CD14-positive monocyte (primary cell): ENCODE results near the gene HTR2A. TPM values are rescaled to one million over a fixed set of nuclear protein-coding genes. Genes with fewer than 3 reads are reported as not detected.

ENCODE experiments used
- DNase-seq, 3 donors: peaks; one replicate each; pipeline ENCODE4 v3.0.0-alpha.2; 2011 to 2022
- H2AFZ ChIP-seq: 2 replicates; pipeline ENCODE4 v1.6.0; 2012; ENCODE audit warnings: mild to moderate bottlenecking, low read depth, low read length, inconsistent platforms; ENCODE audit not compliant: insufficient read depth, poor library complexity, severe bottlenecking
- H3K27ac ChIP-seq, 2 donors: 1 replicate in 1 of 2; 2 replicates in 1 of 2; pipeline ENCODE4 v1.5.1; 2012 to 2013; ENCODE audit warnings: low read length in 2 of 2, control low read depth in 1 of 2, inconsistent platforms in 1 of 2, low read depth in 1 of 2, mild to moderate bottlenecking in 1 of 2
- H3K27me3 ChIP-seq, 2 donors: one replicate each; pipeline versions ENCODE4 v1.6.0 to v1.6.1; 2011 to 2013; ENCODE audit warnings: low read length in 2 of 2; ENCODE audit not compliant: control insufficient read depth in 2 of 2, insufficient read depth in 2 of 2
- H3K36me3 ChIP-seq, 2 donors: replicated peaks in 1 of 2; 1 replicate in 1 of 2; 2 replicates in 1 of 2; pipeline versions ENCODE4 v1.5.1 to v1.6.1; 2012 to 2013; ENCODE audit warnings: low read length in 2 of 2, control low read depth in 1 of 2, inconsistent platforms in 1 of 2, mild to moderate bottlenecking in 1 of 2; ENCODE audit not compliant: insufficient read depth in 2 of 2, control insufficient read depth in 1 of 2
- H3K4me1 ChIP-seq, 2 donors: 1 replicate in 1 of 2; 2 replicates in 1 of 2; pipeline versions ENCODE4 v1.5.1 to v1.6.1; 2012 to 2013; ENCODE audit warnings: low read length in 2 of 2, control low read depth in 1 of 2, inconsistent platforms in 1 of 2, mild to moderate bottlenecking in 1 of 2, moderate library complexity in 1 of 2; ENCODE audit not compliant: insufficient read depth in 2 of 2, control insufficient read depth in 1 of 2
- H3K4me2 ChIP-seq: replicated peaks from 2 replicates; pipeline ENCODE3; 2012; ENCODE audit warnings: low read length, moderate library complexity, mild to moderate bottlenecking; ENCODE audit not compliant: poor library complexity, severe bottlenecking; ENCODE audit errors: extremely low read depth
- H3K4me3 ChIP-seq, 3 experiments: fragments of 200-600 bp in 1 of 3; sonication (generic) in 1 of 3; replicated peaks in 1 of 3; 1 replicate in 2 of 3; 2 replicates in 1 of 3; pipeline ENCODE4 v1.5.1; 2011 to 2013; ENCODE audit warnings: low read length in 3 of 3, mild to moderate bottlenecking in 3 of 3, control low read depth in 2 of 3, low read depth in 2 of 3, inconsistent platforms in 1 of 3, moderate library complexity in 1 of 3
- H3K79me2 ChIP-seq: 2 replicates; pipeline ENCODE4 v1.6.0; 2012; ENCODE audit warnings: mild to moderate bottlenecking, control low read depth, inconsistent platforms, low read length, moderate library complexity; ENCODE audit not compliant: insufficient read depth
- H3K9ac ChIP-seq: 2 replicates; pipeline ENCODE4 v1.6.0; 2017; ENCODE audit warnings: low read length, mild to moderate bottlenecking; ENCODE audit not compliant: insufficient read depth, poor library complexity, severe bottlenecking
- H3K9me3 ChIP-seq, 2 donors: replicated peaks in 1 of 2; 1 replicate in 1 of 2; 2 replicates in 1 of 2; pipeline versions ENCODE4 v1.5.1 to v1.6.1; 2012 to 2013; ENCODE audit warnings: low read length in 2 of 2, control low read depth in 1 of 2; ENCODE audit not compliant: control insufficient read depth in 1 of 2, insufficient read depth in 1 of 2
- H4K20me1 ChIP-seq: 2 replicates; pipeline ENCODE4 v1.6.0; 2012; ENCODE audit warnings: mild to moderate bottlenecking, low read length, control low read depth, moderate library complexity; ENCODE audit not compliant: insufficient read depth
- H3K27ac Mint-ChIP-seq, 7 donors: one replicate each; pipeline ENCODE4 v1.8.0; 2020; ENCODE audit warnings: mild to moderate bottlenecking in 7 of 7, mixed read lengths in 7 of 7, moderate library complexity in 6 of 7, inconsistent platforms in 2 of 7
- H3K27me3 Mint-ChIP-seq, 3 donors: one replicate each; pipeline ENCODE4 v1.8.0; 2021 to 2022; ENCODE audit warnings: low read depth in 3 of 3, mild to moderate bottlenecking in 3 of 3, mixed read lengths in 3 of 3, moderate library complexity in 3 of 3, inconsistent platforms in 1 of 3
- H3K36me3 Mint-ChIP-seq, 2 donors: one replicate each; pipeline ENCODE4 v1.8.0; 2020; ENCODE audit warnings: mixed read lengths in 2 of 2, inconsistent platforms in 1 of 2, mild to moderate bottlenecking in 1 of 2
- H3K4me1 Mint-ChIP-seq: one replicate; pipeline ENCODE4 v1.8.0; 2020; ENCODE audit warnings: mild to moderate bottlenecking, mixed read lengths
- H3K4me3 Mint-ChIP-seq, 2 donors: one replicate each; pipeline ENCODE4 v1.8.0; 2020; ENCODE audit warnings: mild to moderate bottlenecking in 2 of 2, mixed read lengths in 2 of 2, moderate library complexity in 1 of 2
- H3K9me3 Mint-ChIP-seq, 7 donors: one replicate each; pipeline ENCODE4 v1.8.0; 2020 to 2022; ENCODE audit warnings: mixed read lengths in 7 of 7, mild to moderate bottlenecking in 6 of 7, moderate library complexity in 6 of 7, inconsistent platforms in 2 of 7
- WGBS: methylation state at CpG from one replicate; pipeline ENCODE4 v1.1.5; 2013; ENCODE audit warnings: missing lambda C conversion rate; ENCODE audit not compliant: insufficient coverage; 5-methylcytosine and 5-hydroxymethylcytosine counted together
- intact Hi-C, 2 donors: fragments of 100-400 bp; cut with micrococcal nuclease; formaldehyde crosslinking; loops; one replicate each; pipeline versions ENCODE4 v1.15.0 to v1.15.1; 2023
- polyA plus RNA-seq, 3 donors: library from polyadenylated mRNA; depleted of rRNA in 1 of 3; unstranded in 2 of 3; stranded (reverse) in 1 of 3; fragments of 300-500 nt in 2 of 3; fragments of >200 nt in 1 of 3; fragmentation: Illumina TruSeq in 2 of 3; gene quantifications; 1 replicate in 2 of 3; 2 replicates in 1 of 3; pipeline ENCODE4 v1.2.3, GENCODE V29; 2012 to 2021
- TF ChIP-seq, protein P1 (sequence below): fragments of 200-600 bp; IDR thresholded peaks from one replicate; pipeline ENCODE4 v1.8.0; 2022; ENCODE audit warnings: antibody characterized with exemption, mild to moderate bottlenecking

HTR2A gene
- polyA plus RNA-seq, 3 donors: not detected

DNA sequence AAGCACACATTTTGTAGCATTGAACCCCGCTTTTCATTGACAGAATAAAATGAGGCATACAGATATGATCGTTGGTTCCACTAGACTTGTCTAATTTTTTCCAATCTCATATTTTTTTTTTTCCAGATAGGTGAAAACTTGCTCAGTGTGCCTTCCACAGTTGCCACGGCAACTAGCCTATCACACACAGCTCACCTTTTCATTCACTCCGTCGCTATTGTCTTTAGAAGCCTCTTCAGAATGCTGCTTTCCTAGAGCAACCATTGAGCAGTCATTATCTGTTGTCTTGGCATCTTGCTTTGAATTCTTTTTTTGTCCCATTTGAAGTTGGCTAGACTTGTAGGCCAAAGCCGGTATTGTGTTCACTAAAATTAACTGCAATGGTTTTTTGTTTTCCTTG is 62.2 kb downstream of the HTR2A start:
- H3K27me3 Mint-ChIP-seq: no peaks in the 10 kb centered on the region
- H3K4me3 Mint-ChIP-seq: no peak overlapping the region
- Histone ChIP-seq H3K79me2 (no peaks in the 10 kb centered on the region), H4K20me1 (no peaks in the 10 kb centered on the region), H3K36me3 (no peaks in the 10 kb centered on the region), H3K9me3 (no peaks in the 10 kb centered on the region), H3K4me2 (no peak overlapping the region), H2AFZ (no peak overlapping the region), H3K4me1 (no peaks in the 10 kb centered on the region), H3K9ac (no peak overlapping the region), H3K4me3 (no peak overlapping the region), H3K27ac (no peak overlapping the region), H3K27me3 (no peaks in the 10 kb centered on the region)
- peaks cover 0 to 3% (median 0%) of the 10 kb centered on the region in 7 donors for H3K9me3 Mint-ChIP-seq
- intact Hi-C loops: loop anchor here (5.0 kb wide), 1 partner anchor 943 kb away; no protein-coding TSS in a partner anchor
- H3K36me3 Mint-ChIP-seq: no peaks in the 10 kb centered on the region
- H3K4me1 Mint-ChIP-seq: no peaks in the 10 kb centered on the region
- TF ChIP-seq, protein P1, sequence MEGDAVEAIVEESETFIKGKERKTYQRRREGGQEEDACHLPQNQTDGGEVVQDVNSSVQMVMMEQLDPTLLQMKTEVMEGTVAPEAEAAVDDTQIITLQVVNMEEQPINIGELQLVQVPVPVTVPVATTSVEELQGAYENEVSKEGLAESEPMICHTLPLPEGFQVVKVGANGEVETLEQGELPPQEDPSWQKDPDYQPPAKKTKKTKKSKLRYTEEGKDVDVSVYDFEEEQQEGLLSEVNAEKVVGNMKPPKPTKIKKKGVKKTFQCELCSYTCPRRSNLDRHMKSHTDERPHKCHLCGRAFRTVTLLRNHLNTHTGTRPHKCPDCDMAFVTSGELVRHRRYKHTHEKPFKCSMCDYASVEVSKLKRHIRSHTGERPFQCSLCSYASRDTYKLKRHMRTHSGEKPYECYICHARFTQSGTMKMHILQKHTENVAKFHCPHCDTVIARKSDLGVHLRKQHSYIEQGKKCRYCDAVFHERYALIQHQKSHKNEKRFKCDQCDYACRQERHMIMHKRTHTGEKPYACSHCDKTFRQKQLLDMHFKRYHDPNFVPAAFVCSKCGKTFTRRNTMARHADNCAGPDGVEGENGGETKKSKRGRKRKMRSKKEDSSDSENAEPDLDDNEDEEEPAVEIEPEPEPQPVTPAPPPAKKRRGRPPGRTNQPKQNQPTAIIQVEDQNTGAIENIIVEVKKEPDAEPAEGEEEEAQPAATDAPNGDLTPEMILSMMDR: no peak
- no peak for DNase-seq
- 89% methylated on average over 6 of the region's 6 CpGs for WGBS
- no peak overlapping the region for H3K27ac Mint-ChIP-seq

DNA sequence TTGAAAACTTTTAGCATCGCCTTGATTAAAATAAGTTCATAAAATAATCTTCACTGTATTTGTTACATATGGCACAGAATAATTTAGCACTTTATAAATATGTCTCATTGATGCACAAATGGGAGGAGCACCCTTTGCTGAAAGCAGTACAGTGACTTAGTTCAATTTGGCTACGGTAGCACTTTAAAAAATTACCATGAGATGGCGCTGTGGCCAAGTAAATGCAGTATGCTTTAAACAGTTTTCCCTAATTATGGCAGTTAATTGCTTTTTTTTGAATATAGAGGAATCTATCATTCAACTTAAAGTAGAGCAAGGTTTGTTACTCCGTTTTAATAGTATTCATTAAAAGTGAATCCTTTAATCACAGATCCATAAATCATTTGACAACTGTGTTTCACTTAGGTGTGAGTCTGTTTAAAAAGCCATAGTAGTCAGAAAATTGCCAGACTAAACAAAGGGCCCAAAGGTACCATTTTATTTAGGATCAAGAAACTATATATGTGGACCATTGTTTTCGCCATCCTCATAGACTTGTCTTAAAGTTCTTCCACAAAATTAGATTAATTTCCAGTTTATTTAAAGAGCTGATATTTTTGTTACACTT is 65.2 kb downstream of the HTR2A start:
- Histone ChIP-seq H3K4me1 (no peaks in the 10 kb centered on the region), H2AFZ (no peak overlapping the region), H3K9me3 (no peaks in the 10 kb centered on the region), H3K4me3 (no peak overlapping the region), H3K79me2 (no peaks in the 10 kb centered on the region), H4K20me1 (no peaks in the 10 kb centered on the region), H3K36me3 (no peaks in the 10 kb centered on the region), H3K27ac (no peak overlapping the region), H3K27me3 (no peaks in the 10 kb centered on the region), H3K9ac (no peak overlapping the region), H3K4me2 (no peak overlapping the region)
- H3K9me3 Mint-ChIP-seq: peaks cover 0 to 3% (median 0%) of the 10 kb centered on the region in 7 donors
- H3K36me3 Mint-ChIP-seq: no peaks in the 10 kb centered on the region
- WGBS: no CpG with 5 or more reads among the region's 5 CpGs
- H3K27ac Mint-ChIP-seq: no peak overlapping the region
- DNase-seq: peak; percentile 27 to 60 (median 48)
- intact Hi-C loops: loop anchor here (5.0 kb wide), 1 partner anchor 946 kb away; no protein-coding TSS in a partner anchor
- no peak overlapping the region for H3K4me3 Mint-ChIP-seq
- TF ChIP-seq, protein P1: peak; percentile 92
- no peaks in the 10 kb centered on the region for H3K27me3 Mint-ChIP-seq
- no peaks in the 10 kb centered on the region for H3K4me1 Mint-ChIP-seq
